H9 (cell line): ENCODE data around the gene KRT6C. TPM values are rescaled to one million over a fixed set of nuclear protein-coding genes. Genes with fewer than 3 reads are reported as not detected.

Experiments
- DNase-seq: peaks from one replicate; pipeline ENCODE4 v3.0.0-alpha.2; 2017
- H2AFZ ChIP-seq: one replicate; pipeline ENCODE4 v1.6.1; 2013; ENCODE audit warnings: mild to moderate bottlenecking, low read length, control low read depth, moderate library complexity
- H2AK5ac ChIP-seq: 2 replicates; pipeline ENCODE4 v1.6.1; 2013; ENCODE audit warnings: low read length, control low read depth, mixed read lengths; ENCODE audit not compliant: insufficient read length
- H2BK120ac ChIP-seq: one replicate; pipeline ENCODE4 v1.6.1; 2013; ENCODE audit warnings: low read depth, mild to moderate bottlenecking, low read length, control low read depth, inconsistent platforms; ENCODE audit not compliant: poor library complexity, severe bottlenecking
- H2BK12ac ChIP-seq: 2 replicates; pipeline ENCODE4 v1.6.1; 2013; ENCODE audit warnings: low read length, control low read depth, mixed read lengths, low read depth; ENCODE audit not compliant: insufficient read length
- H2BK15ac ChIP-seq: 2 replicates; pipeline ENCODE4 v1.6.1; 2013; ENCODE audit warnings: low read depth, low read length, control low read depth
- H2BK20ac ChIP-seq: one replicate; pipeline ENCODE4 v1.6.1; 2013; ENCODE audit warnings: low read depth, mild to moderate bottlenecking, low read length, control low read depth, inconsistent platforms; ENCODE audit not compliant: poor library complexity, severe bottlenecking
- H2BK5ac ChIP-seq: 2 replicates; pipeline ENCODE4 v1.6.1; 2013; ENCODE audit warnings: low read length, control low read depth, mixed read lengths; ENCODE audit not compliant: insufficient read length
- H3K14ac ChIP-seq: 2 replicates; pipeline ENCODE4 v1.6.1; 2013; ENCODE audit warnings: low read length, control low read depth; ENCODE audit not compliant: insufficient read depth
- H3K18ac ChIP-seq: 2 replicates; pipeline ENCODE4 v1.6.1; 2013; ENCODE audit warnings: low read depth, mild to moderate bottlenecking, mixed read lengths, low read length, control low read depth; ENCODE audit not compliant: insufficient read length
- H3K23ac ChIP-seq: 2 replicates; pipeline ENCODE4 v1.6.1; 2013; ENCODE audit warnings: low read length, control low read depth, mixed read lengths, low read depth; ENCODE audit not compliant: insufficient read length
- H3K23me2 ChIP-seq: 2 replicates; pipeline ENCODE4 v1.6.1; 2013; ENCODE audit warnings: low read depth, mild to moderate bottlenecking, mixed read lengths, low read length, control low read depth; ENCODE audit not compliant: insufficient read length, poor library complexity, severe bottlenecking
- H3K27ac ChIP-seq: 2 replicates; pipeline ENCODE4 v1.5.1; 2013; ENCODE audit warnings: low read length, control low read depth, mixed read lengths, low read depth; ENCODE audit not compliant: insufficient read length
- H3K27me3 ChIP-seq: 2 replicates; pipeline ENCODE4 v1.6.1; 2013; ENCODE audit warnings: low read length, control low read depth, inconsistent platforms; ENCODE audit not compliant: insufficient read depth
- H3K4ac ChIP-seq: 2 replicates; pipeline ENCODE4 v1.6.1; 2013; ENCODE audit warnings: low read depth, mild to moderate bottlenecking, control low read depth, inconsistent platforms, low read length, moderate library complexity
- H3K4me1 ChIP-seq: 2 replicates; pipeline ENCODE4 v1.6.1; 2013; ENCODE audit warnings: low read length, control low read depth, inconsistent platforms; ENCODE audit not compliant: insufficient read depth
- H3K4me2 ChIP-seq: 2 replicates; pipeline ENCODE4 v1.6.1; 2013; ENCODE audit warnings: low read length, control low read depth, mixed read lengths; ENCODE audit not compliant: insufficient read length, insufficient read depth
- H3K56ac ChIP-seq: 2 replicates; pipeline ENCODE4 v1.6.1; 2013; ENCODE audit warnings: low read depth, mild to moderate bottlenecking, mixed read lengths, low read length, control low read depth; ENCODE audit not compliant: insufficient read length
- H3K79me1 ChIP-seq: 2 replicates; pipeline ENCODE4 v1.6.1; 2013; ENCODE audit warnings: low read depth, mild to moderate bottlenecking, moderate library complexity, low read length, control low read depth, inconsistent platforms; ENCODE audit not compliant: insufficient read depth, poor library complexity, severe bottlenecking
- H3K79me2 ChIP-seq: 2 replicates; pipeline ENCODE4 v1.6.1; 2013; ENCODE audit warnings: low read length, control low read depth, inconsistent platforms; ENCODE audit not compliant: insufficient read depth
- H3K9ac ChIP-seq: 2 replicates; pipeline ENCODE4 v1.6.1; 2013; ENCODE audit warnings: low read length, control low read depth, mixed read lengths; ENCODE audit not compliant: insufficient read length; ENCODE audit errors: extremely low read depth
- H3K9me3 ChIP-seq: one replicate; pipeline ENCODE4 v1.6.1; 2013; ENCODE audit warnings: low read depth, low read length, inconsistent platforms; ENCODE audit not compliant: control insufficient read depth
- H3T11ph ChIP-seq: one replicate; pipeline ENCODE4 v1.6.1; 2013; ENCODE audit warnings: mild to moderate bottlenecking, low read length, control low read depth, inconsistent platforms
- H4K20me1 ChIP-seq: one replicate; pipeline ENCODE4 v1.6.1; 2013; ENCODE audit not compliant: control insufficient read depth, insufficient read length, insufficient read depth
- H4K5ac ChIP-seq: 2 replicates; pipeline ENCODE4 v1.6.1; 2013; ENCODE audit warnings: low read depth, mild to moderate bottlenecking, mixed read lengths, low read length, control low read depth; ENCODE audit not compliant: insufficient read length
- H4K8ac ChIP-seq: replicated peaks from 2 replicates; pipeline ENCODE4 v1.6.1; 2013; ENCODE audit warnings: low read length, control low read depth, mixed read lengths, low read depth; ENCODE audit not compliant: insufficient read length
- H4K91ac ChIP-seq: 2 replicates; pipeline ENCODE4 v1.6.1; 2013; ENCODE audit warnings: low read depth, mild to moderate bottlenecking, moderate library complexity, mixed read lengths, low read length, control low read depth; ENCODE audit not compliant: insufficient read length
- H3K27ac Mint-ChIP-seq, 3 experiments: 2 replicates in 2 of 3; 3 replicates in 1 of 3; pipeline ENCODE4 v1.8.0; 2020 to 2021; ENCODE audit warnings: mixed read lengths in 3 of 3, mild to moderate bottlenecking in 1 of 3, moderate library complexity in 1 of 3
- H3K27me3 Mint-ChIP-seq: 2 replicates; pipeline ENCODE4 v1.8.0; 2021; ENCODE audit warnings: low read depth, mild to moderate bottlenecking, moderate library complexity, mixed read lengths
- H3K36me3 Mint-ChIP-seq, 3 experiments: 2 replicates in 2 of 3; 3 replicates in 1 of 3; pipeline ENCODE4 v1.8.0; 2020 to 2021; ENCODE audit warnings: low read depth in 3 of 3, mixed read lengths in 3 of 3; ENCODE audit not compliant: insufficient read depth in 1 of 3
- H3K4me1 Mint-ChIP-seq, 2 experiments: 2 replicates each; pipeline ENCODE4 v1.8.0; 2020; ENCODE audit warnings: mixed read lengths in 2 of 2
- H3K4me3 Mint-ChIP-seq, 2 experiments: 2 replicates in 1 of 2; 3 replicates in 1 of 2; pipeline ENCODE4 v1.8.0; 2020 to 2021; ENCODE audit warnings: mild to moderate bottlenecking in 2 of 2, mixed read lengths in 2 of 2, moderate library complexity in 1 of 2
- H3K9me3 Mint-ChIP-seq, 2 experiments: 2 replicates in 1 of 2; 3 replicates in 1 of 2; pipeline ENCODE4 v1.8.0; 2020; ENCODE audit warnings: mild to moderate bottlenecking in 2 of 2, mixed read lengths in 2 of 2, moderate library complexity in 1 of 2
- WGBS: extraction: QIAGEN DNeasy Blood & Tissue Kit; methylation state at CpG from one replicate; pipeline ENCODE4 v1.1.7; 2013; ENCODE audit warnings: missing lambda C conversion rate, low lambda C conversion rate, mixed read lengths; ENCODE audit not compliant: insufficient read length; ENCODE audit errors: extremely low coverage; 5-methylcytosine and 5-hydroxymethylcytosine counted together
- total RNA-seq: library from RNA; stranded (reverse); gene quantifications from 2 replicates; pipeline ENCODE4 v1.2.1, GENCODE V29; 2021
- TF ChIP-seq, protein P1 (sequence below): fragments of 200-600 bp; sonication (generic); conservative IDR thresholded peaks from 3 replicates; pipeline ENCODE4 v1.8.0; 2021; ENCODE audit warnings: antibody characterized with exemption, mild to moderate bottlenecking

KRT6C gene
- total RNA-seq, 1 experiment from 2014 or later: not detected

- Histone ChIP-seq H3K9ac (no peak overlapping the region), H3K4ac (no peak overlapping the region), H3T11ph (no peak overlapping the region), H2BK12ac (no peak overlapping the region), H2BK20ac (no peak overlapping the region), H4K20me1 (no peaks in the 10 kb centered on the region), H4K5ac (no peak overlapping the region), H3K14ac (no peak overlapping the region), H3K79me2 (no peaks in the 10 kb centered on the region), H2BK5ac (no peak overlapping the region), H3K23me2 (no peaks in the 10 kb centered on the region), H3K27me3 (no peaks in the 10 kb centered on the region), H3K56ac (no peak overlapping the region), H4K91ac (no peak overlapping the region), H3K23ac (no peak overlapping the region), H2BK120ac (no peak overlapping the region), H3K79me1 (no peaks in the 10 kb centered on the region), H2AK5ac (no peak overlapping the region), H2BK15ac (no peak overlapping the region), H4K8ac (no peak overlapping the region), H3K9me3 (no peaks in the 10 kb centered on the region), H3K27ac (no peak overlapping the region), H3K4me1 (no peaks in the 10 kb centered on the region), H3K18ac (no peak overlapping the region), H3K4me2 (no peak overlapping the region), H2AFZ (no peak overlapping the region)
- no peak for DNase-seq
- no peaks in the 10 kb centered on the region for H3K4me1 Mint-ChIP-seq
- no peaks in the 10 kb centered on the region; a peak in 1 of 7 replicates for H3K36me3 Mint-ChIP-seq
- no peak overlapping the region; a peak in 1 of 7 replicates for H3K27ac Mint-ChIP-seq
- H3K9me3 Mint-ChIP-seq: peaks cover 3 to 10% of the 10 kb centered on the region in 2 experiments
- WGBS: no CpG with 5 or more reads among the region's 5 CpGs
- TF ChIP-seq, protein P1, sequence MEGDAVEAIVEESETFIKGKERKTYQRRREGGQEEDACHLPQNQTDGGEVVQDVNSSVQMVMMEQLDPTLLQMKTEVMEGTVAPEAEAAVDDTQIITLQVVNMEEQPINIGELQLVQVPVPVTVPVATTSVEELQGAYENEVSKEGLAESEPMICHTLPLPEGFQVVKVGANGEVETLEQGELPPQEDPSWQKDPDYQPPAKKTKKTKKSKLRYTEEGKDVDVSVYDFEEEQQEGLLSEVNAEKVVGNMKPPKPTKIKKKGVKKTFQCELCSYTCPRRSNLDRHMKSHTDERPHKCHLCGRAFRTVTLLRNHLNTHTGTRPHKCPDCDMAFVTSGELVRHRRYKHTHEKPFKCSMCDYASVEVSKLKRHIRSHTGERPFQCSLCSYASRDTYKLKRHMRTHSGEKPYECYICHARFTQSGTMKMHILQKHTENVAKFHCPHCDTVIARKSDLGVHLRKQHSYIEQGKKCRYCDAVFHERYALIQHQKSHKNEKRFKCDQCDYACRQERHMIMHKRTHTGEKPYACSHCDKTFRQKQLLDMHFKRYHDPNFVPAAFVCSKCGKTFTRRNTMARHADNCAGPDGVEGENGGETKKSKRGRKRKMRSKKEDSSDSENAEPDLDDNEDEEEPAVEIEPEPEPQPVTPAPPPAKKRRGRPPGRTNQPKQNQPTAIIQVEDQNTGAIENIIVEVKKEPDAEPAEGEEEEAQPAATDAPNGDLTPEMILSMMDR: no peak
- peaks cover 26% of the 10 kb centered on the region for H3K27me3 Mint-ChIP-seq
- no peak overlapping the region for H3K4me3 Mint-ChIP-seq
Measured at GRCh38 chr12:52486166-52487105, 12.8 kb upstream of the KRT6C start.
